Calu3 (cell line): Measurements from ENCODE around the gene OR6C3. TPM values are rescaled to one million over a fixed set of nuclear protein-coding genes. Genes with fewer than 3 reads are reported as not detected.
"Not testable (repeated sequence)": the region's sequence is repeated elsewhere in the genome, so short reads cannot be mapped to it uniquely, and the experiment has no call there.

Source experiments
- BruUV-seq: library from RNA; stranded (reverse); fragments of 400-500 nt; replicated peaks from 2 replicates; lab custom pipeline; 2021; lab: Mats Ljungman, UMichigan
- CTCF ChIA-PET: fragments of 300-600 bp; sonication (Branson Sonifier 250); formaldehyde crosslinking; loops from one replicate; lab custom pipeline; 2022; ENCODE audit warnings: antibody characterized with exemption; lab: Charles Lee
- DNase-seq: peaks from one replicate; pipeline ENCODE4 v3.0.0; 2022
- H3K27ac Mint-ChIP-seq: one replicate; pipeline ENCODE4 v1.8.0; 2022; ENCODE audit warnings: mixed read lengths; ENCODE audit not compliant: unreplicated experiment
- H3K27me3 Mint-ChIP-seq: one replicate; pipeline ENCODE4 v1.8.0; 2022; ENCODE audit warnings: mixed read lengths; ENCODE audit not compliant: unreplicated experiment
- H3K36me3 Mint-ChIP-seq: one replicate; pipeline ENCODE4 v1.8.0; 2022; ENCODE audit warnings: mild to moderate bottlenecking, moderate library complexity, mixed read lengths; ENCODE audit not compliant: insufficient read depth, unreplicated experiment
- H3K4me1 Mint-ChIP-seq: one replicate; pipeline ENCODE4 v1.8.0; 2022; ENCODE audit warnings: mild to moderate bottlenecking, low read depth, mixed read lengths; ENCODE audit not compliant: unreplicated experiment
- H3K4me3 Mint-ChIP-seq: one replicate; pipeline ENCODE4 v1.8.0; 2022; ENCODE audit warnings: mild to moderate bottlenecking, low read depth, moderate library complexity, mixed read lengths; ENCODE audit not compliant: unreplicated experiment
- H3K9me3 Mint-ChIP-seq: one replicate; pipeline ENCODE4 v1.8.0; 2022; ENCODE audit warnings: low read depth, mixed read lengths; ENCODE audit not compliant: unreplicated experiment
- intact Hi-C: fragments of 100-400 bp; cut with micrococcal nuclease; formaldehyde crosslinking; loops from one replicate; pipeline ENCODE4 v1.10.0; 2022; ENCODE audit not compliant: unreplicated experiment
- total RNA-seq: library from RNA; stranded (reverse); gene quantifications from 2 replicates; pipeline ENCODE4 v1.2.3, GENCODE V29; 2022
- TF ChIP-seq, protein P1 (sequence below): fragments of 200-600 bp; IDR thresholded peaks from one replicate; pipeline ENCODE4 v1.8.0; 2022; ENCODE audit warnings: antibody characterized with exemption; ENCODE audit not compliant: unreplicated experiment

OR6C3 gene
- total RNA-seq, 1 experiment from 2014 or later, result not detected

DNA sequence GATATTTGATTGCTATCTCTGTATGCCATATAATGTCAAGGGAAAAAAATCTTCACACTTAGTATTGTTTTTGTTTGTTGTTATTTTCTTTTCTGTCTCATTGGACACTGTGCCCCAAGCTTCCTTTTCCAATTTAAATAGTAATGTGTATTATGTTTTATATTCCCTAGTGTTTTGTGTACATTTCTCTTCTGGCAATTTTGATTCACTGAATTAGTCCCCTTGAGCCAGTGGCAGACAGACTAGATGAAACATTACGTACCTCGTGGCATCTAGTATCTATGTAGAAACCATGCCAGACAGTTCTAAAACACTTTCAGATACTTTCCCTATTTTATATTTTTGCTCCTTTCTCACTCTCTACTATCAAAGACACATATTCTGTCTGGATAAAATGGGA is 16.5 kb upstream of the OR6C3 start, which contains the start of gene OR6C1:
Gene OR6C1 (plus strand): TSS at position 301 of the 400 bp plus-strand sequence. CDS start 6,257 bp downstream, outside the sequence.
- H3K4me3 Mint-ChIP-seq, result no peak within 1 kb of the TSS
- no peaks in the 10 kb centered on the region for H3K27me3 Mint-ChIP-seq
- CTCF ChIA-PET, result no interaction called here
- TF ChIP-seq, protein P1, sequence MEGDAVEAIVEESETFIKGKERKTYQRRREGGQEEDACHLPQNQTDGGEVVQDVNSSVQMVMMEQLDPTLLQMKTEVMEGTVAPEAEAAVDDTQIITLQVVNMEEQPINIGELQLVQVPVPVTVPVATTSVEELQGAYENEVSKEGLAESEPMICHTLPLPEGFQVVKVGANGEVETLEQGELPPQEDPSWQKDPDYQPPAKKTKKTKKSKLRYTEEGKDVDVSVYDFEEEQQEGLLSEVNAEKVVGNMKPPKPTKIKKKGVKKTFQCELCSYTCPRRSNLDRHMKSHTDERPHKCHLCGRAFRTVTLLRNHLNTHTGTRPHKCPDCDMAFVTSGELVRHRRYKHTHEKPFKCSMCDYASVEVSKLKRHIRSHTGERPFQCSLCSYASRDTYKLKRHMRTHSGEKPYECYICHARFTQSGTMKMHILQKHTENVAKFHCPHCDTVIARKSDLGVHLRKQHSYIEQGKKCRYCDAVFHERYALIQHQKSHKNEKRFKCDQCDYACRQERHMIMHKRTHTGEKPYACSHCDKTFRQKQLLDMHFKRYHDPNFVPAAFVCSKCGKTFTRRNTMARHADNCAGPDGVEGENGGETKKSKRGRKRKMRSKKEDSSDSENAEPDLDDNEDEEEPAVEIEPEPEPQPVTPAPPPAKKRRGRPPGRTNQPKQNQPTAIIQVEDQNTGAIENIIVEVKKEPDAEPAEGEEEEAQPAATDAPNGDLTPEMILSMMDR, result no peak
- intact Hi-C loops, result no loop called here
- no peak for DNase-seq
- peaks cover under 1% of the 10 kb centered on the region for H3K9me3 Mint-ChIP-seq
- H3K27ac Mint-ChIP-seq, result no peak within 1 kb of the TSS
- BruUV-seq, result no TSS peak
- no peaks in the 10 kb centered on the region for H3K4me1 Mint-ChIP-seq
- H3K36me3 Mint-ChIP-seq, result no peaks in the 10 kb centered on the region

DNA sequence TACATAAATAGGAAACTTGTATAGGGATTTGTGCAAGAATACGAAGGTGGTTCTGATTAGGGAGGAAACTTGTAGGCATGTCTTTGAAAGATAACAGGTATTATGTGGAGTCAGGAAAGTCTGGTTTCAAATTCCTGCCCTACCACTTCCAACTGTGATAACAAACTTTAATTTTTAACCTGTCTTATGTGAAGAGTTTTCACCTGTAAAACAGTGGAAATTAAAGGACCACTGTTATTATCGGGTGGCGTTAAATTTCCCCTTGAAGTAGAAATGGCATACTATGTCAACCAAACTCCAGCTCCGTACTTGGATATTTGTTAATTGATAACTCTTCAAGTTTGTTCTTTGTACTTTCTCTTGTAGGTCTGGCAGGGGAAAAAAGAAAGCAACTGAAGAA is 10.3 kb upstream of the OR6C3 start:
- TF ChIP-seq, protein P1, result no peak
- no peak for DNase-seq
- Mint-ChIP-seq H3K27me3 (peaks cover 13% of the 10 kb centered on the region), H3K27ac (no peak overlapping the region), H3K9me3 (peaks cover 2% of the 10 kb centered on the region), H3K36me3 (no peaks in the 10 kb centered on the region), H3K4me3 (no peak overlapping the region), H3K4me1 (no peaks in the 10 kb centered on the region)
- BruUV-seq, result no TSS peak
- intact Hi-C loops, result no loop called here
- CTCF ChIA-PET, result no interaction called here

DNA sequence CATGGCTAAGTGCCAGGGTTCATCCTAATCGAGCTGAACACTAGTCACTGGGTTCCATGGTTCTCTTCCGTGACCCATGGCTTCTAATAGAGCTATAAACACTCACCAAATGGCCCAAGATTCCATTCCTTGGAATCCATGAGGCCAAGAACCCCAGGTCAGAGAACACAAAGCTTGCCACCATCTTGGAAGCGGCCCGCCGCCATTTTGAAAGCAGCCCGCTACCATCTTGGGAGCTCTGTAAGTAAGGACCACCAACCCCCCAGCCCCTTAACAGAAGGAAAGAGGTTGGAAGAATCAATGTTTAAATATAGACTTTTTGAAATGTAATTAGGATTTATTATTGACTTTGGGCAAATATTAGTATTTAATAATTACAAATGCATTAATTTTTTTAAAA is 4.7 kb upstream of the OR6C3 start:
- intact Hi-C loops, CTCF ChIA-PET, DNase-seq, H3K27me3 Mint-ChIP-seq, BruUV-seq, H3K36me3 Mint-ChIP-seq, H3K4me3 Mint-ChIP-seq, H3K9me3 Mint-ChIP-seq, H3K4me1 Mint-ChIP-seq, H3K27ac Mint-ChIP-seq: not testable (repeated sequence)

DNA sequence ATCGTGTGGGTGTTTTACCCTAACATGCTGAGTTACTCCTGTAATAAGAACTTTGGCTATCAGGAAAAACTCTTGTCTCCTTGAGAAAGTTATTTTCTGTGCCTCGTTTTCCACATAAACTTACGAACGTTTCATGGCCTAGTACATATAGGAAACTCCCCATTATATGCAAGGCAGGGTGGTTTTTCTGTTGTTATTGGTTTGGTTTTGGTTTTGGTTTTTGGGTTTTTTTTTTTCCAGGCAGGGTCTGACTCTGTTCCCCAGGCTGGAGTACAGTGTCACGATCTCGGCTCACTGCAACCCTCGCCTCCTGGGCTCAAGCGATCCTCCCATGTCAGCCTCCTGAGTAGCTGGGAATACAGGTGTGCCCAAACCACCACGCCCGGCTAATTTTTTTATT is 5.5 kb downstream of the OR6C3 start:
- Mint-ChIP-seq H3K4me3 (no peak overlapping the region), H3K27me3 (peaks cover 28% of the 10 kb centered on the region), H3K27ac (no peak overlapping the region), H3K9me3 (no peaks in the 10 kb centered on the region), H3K36me3 (no peaks in the 10 kb centered on the region), H3K4me1 (no peaks in the 10 kb centered on the region)
- no peak for DNase-seq
- CTCF ChIA-PET, result no interaction called here
- intact Hi-C loops, result no loop called here
- TF ChIP-seq, protein P1, result no peak
- no TSS peak for BruUV-seq

DNA sequence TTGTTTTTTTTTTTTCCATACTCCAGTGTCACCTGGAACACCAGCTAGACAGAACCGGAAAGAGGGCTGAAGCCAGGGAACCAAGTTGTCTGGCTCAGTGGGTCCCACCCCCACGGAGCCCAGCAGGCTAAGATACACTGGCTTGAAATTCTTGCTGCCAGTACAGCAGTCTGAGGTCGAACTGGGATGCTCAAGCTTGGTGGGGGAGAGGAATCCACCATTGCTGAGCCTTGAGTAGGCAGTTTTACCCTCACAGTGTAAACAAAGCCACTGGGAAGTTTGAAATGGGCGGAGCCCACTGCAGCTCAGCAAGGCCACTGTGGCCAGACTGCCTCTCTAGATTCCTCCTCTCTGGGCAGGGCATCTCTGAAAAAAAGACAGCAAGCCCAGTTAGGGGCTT is 24.8 kb downstream of the OR6C3 start:
- H3K4me1 Mint-ChIP-seq, H3K36me3 Mint-ChIP-seq, intact Hi-C loops, H3K27ac Mint-ChIP-seq, H3K4me3 Mint-ChIP-seq, CTCF ChIA-PET, DNase-seq, H3K9me3 Mint-ChIP-seq, BruUV-seq: not testable (repeated sequence)
- peaks cover 39% of the 10 kb centered on the region for H3K27me3 Mint-ChIP-seq
